NCI-H146 treated with DMSO at 0.1 percent for 48 hours (cell line): ENCODE measurements around the gene IFT88.
A peak's percentile ranks its signal among the peaks of the same experiment; 100 is the strongest.

ENCODE experiments used
- DNase-seq: peaks from one replicate; lab custom pipeline; 2025; ENCODE audit not compliant: unreplicated experiment; lab: John Stamatoyannopoulos, UW

Gene IFT88

GRCh38 chr13:20566898-20567874 is at the start of gene IFT88:
IFT88 (plus strand) TSS chr13:20567157; CDS start chr13:20574386, 7,229 bp downstream.
- peak; percentile 85 for DNase-seq

GRCh38 chr13:20518660-20519100 is 48.3 kb upstream of the IFT88 start:
- DNase-seq = no peak

- no peak for DNase-seq
Measured at GRCh38 chr13:20519875-20520274, 47.1 kb upstream of the IFT88 start.

- no peak for DNase-seq
Measured at GRCh38 chr13:20521364-20522115, 45.4 kb upstream of the IFT88 start.

GRCh38 chr13:20525144-20525600 is 41.8 kb upstream of the IFT88 start:
- peak; percentile 20 for DNase-seq

GRCh38 chr13:20525601-20526544 is 41.1 kb upstream of the IFT88 start, which contains the start of gene CRYL1:
CRYL1 (minus strand) TSS chr13:20525857; CDS start chr13:20525794, 63 bp downstream.
- peak; percentile 75 for DNase-seq

GRCh38 chr13:20526664-20527063 is 40.3 kb upstream of the IFT88 start:
- peak; percentile 12 for DNase-seq

GRCh38 chr13:20528452-20528851 is 38.5 kb upstream of the IFT88 start:
- DNase-seq = no peak

- no peak for DNase-seq
Measured at GRCh38 chr13:20534038-20534608, 32.8 kb upstream of the IFT88 start.

- DNase-seq = no peak
Measured at GRCh38 chr13:20536992-20537391, 30.0 kb upstream of the IFT88 start.

GRCh38 chr13:20544201-20544923 is 22.6 kb upstream of the IFT88 start:
- DNase-seq = no peak

- DNase-seq = no peak
Measured at GRCh38 chr13:20546556-20546955, 20.4 kb upstream of the IFT88 start.

- no peak for DNase-seq
Measured at GRCh38 chr13:20547479-20547908, 19.5 kb upstream of the IFT88 start.

- DNase-seq = no peak
Measured at GRCh38 chr13:20550799-20551198, 16.2 kb upstream of the IFT88 start.

- no peak for DNase-seq
Measured at GRCh38 chr13:20553311-20553710, 13.6 kb upstream of the IFT88 start.

- no peak for DNase-seq
Measured at GRCh38 chr13:20558982-20559381, 8.0 kb upstream of the IFT88 start.

GRCh38 chr13:20559659-20560356 is 7.1 kb upstream of the IFT88 start:
- DNase-seq = no peak

- DNase-seq = no peak
Measured at GRCh38 chr13:20561741-20562140, 5.2 kb upstream of the IFT88 start.
